GM10266 (cell line): ENCODE measurements around the gene NRAP.

Source experiments
- DNase-seq: peaks from one replicate; pipeline ENCODE4 v3.0.0; 2012; ENCODE audit errors: extremely low spot score
- CTCF ChIP-seq: IDR thresholded peaks from 2 replicates; pipeline ENCODE4 v1.5.1; 2012; ENCODE audit warnings: mild to moderate bottlenecking, low read depth; ENCODE audit not compliant: control insufficient read depth, insufficient read depth; ENCODE audit errors: missing control alignments

The NRAP gene

GRCh38 chr10:113604572-113604971 lies 59.3 kb downstream of the NRAP start:
- DNase-seq: no peak
- no peak for TF ChIP-seq CTCF

GRCh38 chr10:113603057-113603777 lies 60.6 kb downstream of the NRAP start:
- TF ChIP-seq CTCF: no peak
- no peak for DNase-seq

GRCh38 chr10:113600569-113600968 lies 63.3 kb downstream of the NRAP start:
- DNase-seq: no peak
- no peak for TF ChIP-seq CTCF

GRCh38 chr10:113594652-113595051 lies 69.2 kb downstream of the NRAP start:
- DNase-seq: no peak
- TF ChIP-seq CTCF: no peak

- DNase-seq: no peak
- TF ChIP-seq CTCF: no peak
Measured at GRCh38 chr10:113592380-113592779, 71.5 kb downstream of the NRAP start.

GRCh38 chr10:113590581-113590980 lies 73.3 kb downstream of the NRAP start:
- no peak for DNase-seq
- no peak for TF ChIP-seq CTCF

GRCh38 chr10:113589201-113589770 lies 74.6 kb downstream of the NRAP start:
- no peak for TF ChIP-seq CTCF
- DNase-seq: no peak
